ENCODE data around the gene DEFB113. TPM values are rescaled to one million over a fixed set of nuclear protein-coding genes. Genes with fewer than 3 reads are reported as not detected.

Gene DEFB113
- polyA plus RNA-seq (2013, experiment 1 of 2): not detected
- not detected for polyA plus RNA-seq (2013, experiment 2 of 2)

GRCh38 chr6:49969605-49970004 is at the start of gene DEFB113:
Gene DEFB113, minus strand, starts transcription at chr6:49969625. Its CDS starts 0 bp downstream, at chr6:49969625.
- no peak within 1 kb of the TSS for H3K56ac ChIP-seq (ENCODE audit: low read length)
- H3K4me2 ChIP-seq (ENCODE audit: low read length): no peak within 1 kb of the TSS
- H3K79me1 ChIP-seq (ENCODE audit: low read length): no peaks in the 10 kb centered on the region
- no peak within 1 kb of the TSS for H4K8ac ChIP-seq (ENCODE audit: low read depth, low read length)
- H3K4ac ChIP-seq (ENCODE audit: low read depth, low read length): no peak within 1 kb of the TSS
- no peak within 1 kb of the TSS for H3K18ac ChIP-seq (ENCODE audit: low read length)
- DNase-seq: no peak
- no peak within 1 kb of the TSS for H2AK5ac ChIP-seq (ENCODE audit: low read length)
- H3K36me3 ChIP-seq (ENCODE audit: control insufficient read depth, insufficient read depth, low read length): no peaks in the 10 kb centered on the region
- no peaks in the 10 kb centered on the region for H3K27me3 ChIP-seq (ENCODE audit: insufficient read depth, low read length, poor library complexity)
- H2BK5ac ChIP-seq (ENCODE audit: low read length): no peak within 1 kb of the TSS
- no peak within 1 kb of the TSS for H2BK15ac ChIP-seq (replicated peaks; ENCODE audit: low read depth)
- H3K27ac ChIP-seq (ENCODE audit: low read depth, low read length): no peak within 1 kb of the TSS
- no peaks in the 10 kb centered on the region for H3K4me1 ChIP-seq (ENCODE audit: control insufficient read depth, low read depth, low read length)
- no peak within 1 kb of the TSS for H4K5ac ChIP-seq (ENCODE audit: low read length)
- H3K79me2 ChIP-seq (ENCODE audit: control insufficient read depth, insufficient read depth, low read length): no peaks in the 10 kb centered on the region
- WGBS (ENCODE audit: extremely low coverage, insufficient coverage, low lambda C conversion rate): no CpG with 5 or more reads among the region's 2 CpGs
- no peak within 1 kb of the TSS for H2BK120ac ChIP-seq (ENCODE audit: low read depth, low read length)
- H3K9ac ChIP-seq (ENCODE audit: low read length): no peak within 1 kb of the TSS
- no peak within 1 kb of the TSS for H3K23ac ChIP-seq (ENCODE audit: low read length)
- H3K4me3 ChIP-seq (ENCODE audit: low read length): no peak within 1 kb of the TSS

GRCh38 chr6:50007819-50008218 is 38.4 kb upstream of the DEFB113 start:
- Histone ChIP-seq H4K8ac (ENCODE audit: low read depth, low read length) (no peak overlapping the region), H3K79me2 (ENCODE audit: control insufficient read depth, insufficient read depth, low read length) (no peaks in the 10 kb centered on the region), H2BK120ac (ENCODE audit: low read depth, low read length) (no peak overlapping the region), H3K18ac (ENCODE audit: low read length) (no peak overlapping the region), H3K36me3 (ENCODE audit: control insufficient read depth, insufficient read depth, low read length) (no peaks in the 10 kb centered on the region), H3K9ac (ENCODE audit: low read length) (no peak overlapping the region), H2AK5ac (ENCODE audit: low read length) (no peak overlapping the region), H3K4me1 (ENCODE audit: control insufficient read depth, low read depth, low read length) (no peaks in the 10 kb centered on the region), H3K27me3 (ENCODE audit: insufficient read depth, low read length, poor library complexity) (no peaks in the 10 kb centered on the region), H2BK15ac (replicated peaks; ENCODE audit: low read depth) (no peak overlapping the region), H3K4ac (ENCODE audit: low read depth, low read length) (no peak overlapping the region), H3K79me1 (ENCODE audit: low read length) (no peaks in the 10 kb centered on the region), H4K5ac (ENCODE audit: low read length) (no peak overlapping the region), H2BK5ac (ENCODE audit: low read length) (no peak overlapping the region), H3K23ac (ENCODE audit: low read length) (no peak overlapping the region), H3K4me3 (ENCODE audit: low read length) (no peak overlapping the region), H3K27ac (ENCODE audit: low read depth, low read length) (no peak overlapping the region), H3K56ac (ENCODE audit: low read length) (no peak overlapping the region), H3K4me2 (ENCODE audit: low read length) (no peak overlapping the region)
- no CpG with 5 or more reads among the region's 3 CpGs for WGBS (ENCODE audit: extremely low coverage, insufficient coverage, low lambda C conversion rate)
- no peak for DNase-seq

GRCh38 chr6:50003139-50003538 is 33.7 kb upstream of the DEFB113 start:
- H2BK120ac ChIP-seq (ENCODE audit: low read depth, low read length): no peak overlapping the region
- no peak overlapping the region for H3K56ac ChIP-seq (ENCODE audit: low read length)
- DNase-seq: no peak
- no CpG with 5 or more reads among the region's 3 CpGs for WGBS (ENCODE audit: extremely low coverage, insufficient coverage, low lambda C conversion rate)
- H3K36me3 ChIP-seq (ENCODE audit: control insufficient read depth, insufficient read depth, low read length): no peaks in the 10 kb centered on the region
- H2AK5ac ChIP-seq (ENCODE audit: low read length): no peak overlapping the region
- H3K79me2 ChIP-seq (ENCODE audit: control insufficient read depth, insufficient read depth, low read length): no peaks in the 10 kb centered on the region
- no peak overlapping the region for H4K8ac ChIP-seq (ENCODE audit: low read depth, low read length)
- H3K27ac ChIP-seq (ENCODE audit: low read depth, low read length): no peak overlapping the region
- no peak overlapping the region for H4K5ac ChIP-seq (ENCODE audit: low read length)
- H2BK5ac ChIP-seq (ENCODE audit: low read length): no peak overlapping the region
- no peaks in the 10 kb centered on the region for H3K27me3 ChIP-seq (ENCODE audit: insufficient read depth, low read length, poor library complexity)
- H2BK15ac ChIP-seq (replicated peaks; ENCODE audit: low read depth): no peak overlapping the region
- H3K4me2 ChIP-seq (ENCODE audit: low read length): no peak overlapping the region
- H3K9ac ChIP-seq (ENCODE audit: low read length): no peak overlapping the region
- H3K18ac ChIP-seq (ENCODE audit: low read length): no peak overlapping the region
- H3K23ac ChIP-seq (ENCODE audit: low read length): no peak overlapping the region
- no peaks in the 10 kb centered on the region for H3K4me1 ChIP-seq (ENCODE audit: control insufficient read depth, low read depth, low read length)
- no peak overlapping the region for H3K4ac ChIP-seq (ENCODE audit: low read depth, low read length)
- H3K79me1 ChIP-seq (ENCODE audit: low read length): no peaks in the 10 kb centered on the region
- H3K4me3 ChIP-seq (ENCODE audit: low read length): no peak overlapping the region

- H2BK120ac ChIP-seq (ENCODE audit: low read depth, low read length): no peak overlapping the region
- no peak overlapping the region for H3K27ac ChIP-seq (ENCODE audit: low read depth, low read length)
- H3K4me1 ChIP-seq (ENCODE audit: control insufficient read depth, low read depth, low read length): no peaks in the 10 kb centered on the region
Measured at GRCh38 chr6:49995278-49995677, 25.9 kb upstream of the DEFB113 start.

GRCh38 chr6:49988900-49989299 is 19.5 kb upstream of the DEFB113 start:
- Histone ChIP-seq H3K79me1 (ENCODE audit: low read length) (no peaks in the 10 kb centered on the region), H3K4ac (ENCODE audit: low read depth, low read length) (no peak overlapping the region), H3K36me3 (ENCODE audit: control insufficient read depth, insufficient read depth, low read length) (no peaks in the 10 kb centered on the region), H3K4me3 (ENCODE audit: low read length) (no peak overlapping the region), H4K8ac (ENCODE audit: low read depth, low read length) (no peak overlapping the region), H3K23ac (ENCODE audit: low read length) (no peak overlapping the region), H4K5ac (ENCODE audit: low read length) (no peak overlapping the region), H3K79me2 (ENCODE audit: control insufficient read depth, insufficient read depth, low read length) (no peaks in the 10 kb centered on the region), H2BK15ac (replicated peaks; ENCODE audit: low read depth) (no peak overlapping the region), H2BK5ac (ENCODE audit: low read length) (no peak overlapping the region), H3K27ac (ENCODE audit: low read depth, low read length) (no peak overlapping the region), H3K18ac (ENCODE audit: low read length) (no peak overlapping the region), H3K9ac (ENCODE audit: low read length) (no peak overlapping the region), H2AK5ac (ENCODE audit: low read length) (no peak overlapping the region), H3K27me3 (ENCODE audit: insufficient read depth, low read length, poor library complexity) (no peaks in the 10 kb centered on the region), H3K4me2 (ENCODE audit: low read length) (no peak overlapping the region), H2BK120ac (ENCODE audit: low read depth, low read length) (no peak overlapping the region), H3K4me1 (ENCODE audit: control insufficient read depth, low read depth, low read length) (no peaks in the 10 kb centered on the region), H3K56ac (ENCODE audit: low read length) (no peak overlapping the region)
- peak; percentile 10 for DNase-seq
- no CpG with 5 or more reads among the region's 2 CpGs for WGBS (ENCODE audit: extremely low coverage, insufficient coverage, low lambda C conversion rate)

More at GRCh38 chr6:49995278-49995677, 25.9 kb upstream of the DEFB113 start:
- no peak overlapping the region for H3K4me2 ChIP-seq (ENCODE audit: low read length)
- no peak overlapping the region for H2BK5ac ChIP-seq (ENCODE audit: low read length)
- H3K79me1 ChIP-seq (ENCODE audit: low read length): no peaks in the 10 kb centered on the region
- H3K4me3 ChIP-seq (ENCODE audit: low read length): no peak overlapping the region
- H4K8ac ChIP-seq (ENCODE audit: low read depth, low read length): no peak overlapping the region
- H3K36me3 ChIP-seq (ENCODE audit: control insufficient read depth, insufficient read depth, low read length): no peaks in the 10 kb centered on the region
- DNase-seq: no peak
- H3K23ac ChIP-seq (ENCODE audit: low read length): no peak overlapping the region
- no peak overlapping the region for H3K4ac ChIP-seq (ENCODE audit: low read depth, low read length)
- H4K5ac ChIP-seq (ENCODE audit: low read length): no peak overlapping the region
- H3K27me3 ChIP-seq (ENCODE audit: insufficient read depth, low read length, poor library complexity): no peaks in the 10 kb centered on the region
- no peak overlapping the region for H3K9ac ChIP-seq (ENCODE audit: low read length)
- H2BK15ac ChIP-seq (replicated peaks; ENCODE audit: low read depth): no peak overlapping the region
- no peak overlapping the region for H3K56ac ChIP-seq (ENCODE audit: low read length)
- H2AK5ac ChIP-seq (ENCODE audit: low read length): no peak overlapping the region
- no peak overlapping the region for H3K18ac ChIP-seq (ENCODE audit: low read length)
- H3K79me2 ChIP-seq (ENCODE audit: control insufficient read depth, insufficient read depth, low read length): no peaks in the 10 kb centered on the region

- H2BK5ac ChIP-seq (ENCODE audit: low read length): no peak overlapping the region
- no peaks in the 10 kb centered on the region for H3K36me3 ChIP-seq (ENCODE audit: control insufficient read depth, insufficient read depth, low read length)
- no peak overlapping the region for H2BK120ac ChIP-seq (ENCODE audit: low read depth, low read length)
- H3K4me2 ChIP-seq (ENCODE audit: low read length): no peak overlapping the region
- no peak overlapping the region for H2AK5ac ChIP-seq (ENCODE audit: low read length)
- no peak overlapping the region for H3K23ac ChIP-seq (ENCODE audit: low read length)
- no peak overlapping the region for H2BK15ac ChIP-seq (replicated peaks; ENCODE audit: low read depth)
- H3K4me3 ChIP-seq (ENCODE audit: low read length): no peak overlapping the region
- no peaks in the 10 kb centered on the region for H3K4me1 ChIP-seq (ENCODE audit: control insufficient read depth, low read depth, low read length)
- DNase-seq: no peak
- H3K9ac ChIP-seq (ENCODE audit: low read length): no peak overlapping the region
- no CpG with 5 or more reads among the region's 2 CpGs for WGBS (ENCODE audit: extremely low coverage, insufficient coverage, low lambda C conversion rate)
- H3K27me3 ChIP-seq (ENCODE audit: insufficient read depth, low read length, poor library complexity): no peaks in the 10 kb centered on the region
- H3K56ac ChIP-seq (ENCODE audit: low read length): no peak overlapping the region
- H3K27ac ChIP-seq (ENCODE audit: low read depth, low read length): no peak overlapping the region
- H4K5ac ChIP-seq (ENCODE audit: low read length): no peak overlapping the region
- H4K8ac ChIP-seq (ENCODE audit: low read depth, low read length): no peak overlapping the region
- H3K79me1 ChIP-seq (ENCODE audit: low read length): no peaks in the 10 kb centered on the region
- no peak overlapping the region for H3K18ac ChIP-seq (ENCODE audit: low read length)
- H3K4ac ChIP-seq (ENCODE audit: low read depth, low read length): no peak overlapping the region
- no peaks in the 10 kb centered on the region for H3K79me2 ChIP-seq (ENCODE audit: control insufficient read depth, insufficient read depth, low read length)
Measured at GRCh38 chr6:49987749-49988148, 18.3 kb upstream of the DEFB113 start.

Measured in mesendoderm (in vitro differentiated cells).